AG09319 (cell line): ENCODE results near the gene NRG2.

Experiments used
- DNase-seq: peaks from one replicate; pipeline ENCODE4 v3.0.0-alpha.2; 2010; ENCODE audit warnings: low read depth; ENCODE audit errors: extremely low read depth
- TF ChIP-seq, protein P1 (sequence below): IDR thresholded peaks from 2 replicates; pipeline ENCODE4 v1.5.1; 2011; ENCODE audit warnings: low read depth, mild to moderate bottlenecking, inconsistent platforms, low read length, moderate library complexity

NRG2 gene

DNA sequence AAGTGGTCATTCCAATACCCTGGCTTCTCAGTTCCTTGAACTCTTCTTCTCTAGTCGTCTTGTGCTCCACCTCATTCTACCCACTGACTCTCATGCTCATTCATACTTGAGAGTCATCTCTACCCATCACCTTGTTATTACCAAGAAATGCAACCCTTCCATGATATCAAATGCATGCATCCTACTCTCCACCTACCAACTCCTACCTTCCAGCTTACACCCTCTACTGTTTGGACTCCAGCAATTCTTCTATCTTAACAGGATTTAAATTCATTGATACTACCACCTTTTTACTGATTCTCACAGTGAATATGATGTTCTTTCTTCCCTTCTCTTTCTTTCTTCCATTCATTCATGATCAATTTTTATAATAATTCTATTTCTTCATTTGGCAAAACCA lies 30.7 kb downstream of the NRG2 start:
- TF ChIP-seq, protein P1, sequence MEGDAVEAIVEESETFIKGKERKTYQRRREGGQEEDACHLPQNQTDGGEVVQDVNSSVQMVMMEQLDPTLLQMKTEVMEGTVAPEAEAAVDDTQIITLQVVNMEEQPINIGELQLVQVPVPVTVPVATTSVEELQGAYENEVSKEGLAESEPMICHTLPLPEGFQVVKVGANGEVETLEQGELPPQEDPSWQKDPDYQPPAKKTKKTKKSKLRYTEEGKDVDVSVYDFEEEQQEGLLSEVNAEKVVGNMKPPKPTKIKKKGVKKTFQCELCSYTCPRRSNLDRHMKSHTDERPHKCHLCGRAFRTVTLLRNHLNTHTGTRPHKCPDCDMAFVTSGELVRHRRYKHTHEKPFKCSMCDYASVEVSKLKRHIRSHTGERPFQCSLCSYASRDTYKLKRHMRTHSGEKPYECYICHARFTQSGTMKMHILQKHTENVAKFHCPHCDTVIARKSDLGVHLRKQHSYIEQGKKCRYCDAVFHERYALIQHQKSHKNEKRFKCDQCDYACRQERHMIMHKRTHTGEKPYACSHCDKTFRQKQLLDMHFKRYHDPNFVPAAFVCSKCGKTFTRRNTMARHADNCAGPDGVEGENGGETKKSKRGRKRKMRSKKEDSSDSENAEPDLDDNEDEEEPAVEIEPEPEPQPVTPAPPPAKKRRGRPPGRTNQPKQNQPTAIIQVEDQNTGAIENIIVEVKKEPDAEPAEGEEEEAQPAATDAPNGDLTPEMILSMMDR: no peak
- no peak for DNase-seq

DNA sequence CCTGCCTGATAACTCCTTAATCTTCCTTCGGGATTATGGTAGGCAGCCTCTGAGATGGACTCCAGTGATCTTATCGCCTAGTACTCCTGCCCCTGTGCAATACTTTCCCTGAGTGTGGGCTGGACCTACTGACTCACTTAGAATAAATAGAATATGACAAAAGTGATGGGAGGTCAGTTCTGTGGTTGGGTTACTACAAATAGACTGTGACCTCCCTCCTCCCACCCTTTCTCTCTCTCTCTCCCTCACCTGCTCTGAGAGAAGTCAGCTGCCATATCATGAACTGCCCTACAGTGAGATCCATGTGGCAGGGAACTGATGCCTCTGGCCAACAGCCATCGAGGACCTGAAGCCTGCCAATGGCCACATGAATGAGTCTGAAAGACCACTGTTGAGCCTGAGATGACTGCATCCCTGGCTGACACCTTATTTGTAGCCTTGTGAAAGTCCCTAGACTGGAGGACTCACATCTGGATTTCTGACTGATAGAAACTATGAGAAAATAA lies 31.7 kb downstream of the NRG2 start:
- TF ChIP-seq, protein P1: no peak
- no peak for DNase-seq

DNA sequence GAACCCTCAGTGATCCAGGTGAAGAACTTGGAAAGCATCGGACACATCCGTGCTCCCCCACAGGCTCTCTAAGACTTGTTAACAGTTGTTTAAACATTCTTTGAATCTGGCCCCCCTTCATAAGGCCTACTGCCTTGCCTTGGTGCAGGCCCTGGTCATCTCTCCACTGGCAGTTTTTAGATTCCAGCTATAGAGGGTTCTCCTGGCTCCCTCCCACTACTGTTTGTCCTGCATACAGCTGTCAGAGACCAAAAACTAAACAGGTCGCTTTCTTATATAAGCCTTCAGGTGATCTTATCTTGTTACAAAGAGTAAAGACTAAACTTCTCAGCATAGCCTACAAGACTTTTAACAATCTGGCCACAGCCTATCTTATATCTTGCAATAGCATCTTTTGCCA lies 32.3 kb downstream of the NRG2 start:
- DNase-seq: no peak
- TF ChIP-seq, protein P1: no peak

DNA sequence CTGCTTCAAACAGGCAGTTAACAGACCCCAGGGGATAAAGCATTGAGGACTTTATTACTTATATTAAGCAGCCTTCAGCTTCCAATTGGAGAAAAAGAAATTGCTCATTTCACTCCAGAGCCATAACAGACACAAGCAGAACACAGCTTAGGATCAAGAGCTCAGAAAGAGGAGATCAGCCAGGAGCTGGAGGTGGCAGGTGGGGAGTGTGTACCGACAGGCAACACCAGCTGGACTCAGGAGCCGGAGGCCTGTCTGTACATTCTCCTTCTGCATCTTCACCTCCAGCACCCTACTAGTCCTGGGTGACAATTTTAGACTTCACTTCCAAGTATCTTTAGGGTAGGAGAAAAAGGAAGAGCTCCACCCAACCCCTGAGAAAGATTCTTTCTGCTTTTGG lies 35.8 kb downstream of the NRG2 start:
- TF ChIP-seq, protein P1: no peak
- DNase-seq: no peak

DNA sequence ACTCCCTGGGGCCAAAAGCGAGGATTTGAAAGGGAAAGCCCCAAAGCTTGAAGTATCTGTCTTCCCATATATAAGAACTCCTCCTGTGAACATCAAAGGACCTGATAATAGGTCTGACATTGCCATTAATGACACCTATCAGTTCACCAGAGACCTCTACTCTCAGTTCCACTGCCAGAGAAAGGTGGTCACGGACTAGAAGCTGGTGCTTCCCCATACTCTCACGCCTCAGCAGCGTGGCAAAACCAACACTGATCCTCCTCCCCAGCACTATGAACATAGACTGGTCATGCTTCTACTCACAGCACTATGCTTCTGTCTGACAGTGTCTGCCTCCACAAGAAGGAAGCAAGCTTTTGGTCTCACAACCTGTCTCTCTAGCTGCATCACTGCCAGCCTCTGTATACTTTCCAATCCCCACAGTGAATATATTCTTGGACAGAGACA lies 37.9 kb downstream of the NRG2 start:
- TF ChIP-seq, protein P1: no peak
- no peak for DNase-seq

DNA sequence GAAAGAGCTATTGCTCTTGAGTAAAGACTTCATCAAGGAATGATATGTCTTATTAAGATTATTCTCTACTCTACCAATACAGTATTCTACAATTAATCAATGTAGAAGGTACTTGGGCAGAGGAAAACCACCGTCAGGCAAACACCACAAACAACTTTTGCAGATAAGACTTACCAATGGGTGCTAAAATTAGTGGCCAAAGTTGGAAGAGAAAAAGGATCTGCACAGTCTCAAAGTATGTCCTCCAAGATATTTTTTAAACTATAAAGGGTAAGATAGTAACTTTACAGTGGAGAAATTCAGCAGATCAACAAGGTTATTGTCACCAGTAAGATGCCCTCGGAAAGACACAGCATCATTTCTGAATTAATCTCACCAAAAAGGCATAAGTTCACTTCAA lies 38.9 kb downstream of the NRG2 start:
- DNase-seq: no peak
- TF ChIP-seq, protein P1: no peak

DNA sequence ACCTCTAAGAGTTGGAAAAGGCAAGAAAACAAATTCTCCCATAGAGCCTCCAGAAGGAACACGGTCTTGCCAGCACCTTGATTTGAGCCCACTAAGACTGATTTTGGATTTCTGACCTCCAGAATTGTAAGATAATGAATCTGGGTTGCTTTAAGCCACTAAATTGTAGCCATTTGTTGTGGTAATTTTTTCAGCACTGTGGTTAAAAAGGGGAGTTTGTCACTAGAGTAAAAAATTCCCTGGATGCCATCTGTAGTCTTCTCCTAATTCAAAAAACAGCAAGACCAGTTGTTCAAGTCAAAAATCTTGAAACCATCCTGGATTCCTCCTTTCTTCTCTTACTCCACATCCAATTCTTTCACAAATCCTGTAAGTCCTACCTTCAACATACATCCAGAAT lies 39.6 kb downstream of the NRG2 start:
- TF ChIP-seq, protein P1: no peak
- no peak for DNase-seq
